K562 (cell line): Measurements from ENCODE around the gene ACTR5. TPM values are rescaled to one million over a fixed set of nuclear protein-coding genes. Genes with fewer than 3 reads are reported as not detected.

ENCODE experiments used
- BACH1 ChIP-seq: fragments of 200-800 bp; sonication (Bioruptor generic); IDR thresholded peaks from 2 replicates; pipeline ENCODE4 v1.6.1; 2016; ENCODE audit warnings: missing genetic modification characterization, missing compliant biosample characterization
- BRCA1 ChIP-seq, 2 experiments: fragments of 450-650 bp in 1 of 2; sonication (generic) in 1 of 2; formaldehyde crosslinking in 1 of 2; IDR thresholded peaks; 2 replicates each; pipeline versions ENCODE4 v1.5.0 to v1.6.1; 2017 to 2020; ENCODE audit warnings: mild to moderate bottlenecking in 1 of 2, missing genetic modification reagents in 1 of 2
- CBX2 ChIP-seq: fragments of 200-600 bp; sonication (generic); IDR thresholded peaks from one replicate; pipeline ENCODE4 v1.6.1; 2012; ENCODE audit warnings: mild to moderate bottlenecking, low read length, inconsistent platforms; ENCODE audit not compliant: insufficient read depth, poor library complexity, severe bottlenecking
- ERF ChIP-seq: fragments of 450-650 bp; formaldehyde crosslinking; IDR thresholded peaks from 2 replicates; pipeline ENCODE4 v1.4.0; 2020; ENCODE audit warnings: mild to moderate bottlenecking, mixed read lengths
- FOXA1 ChIP-seq: fragments of 450-650 bp; IDR thresholded peaks from 2 replicates; pipeline ENCODE4 v1.6.1; 2016; ENCODE audit warnings: mild to moderate bottlenecking, borderline replicate concordance
- HMG20A ChIP-seq: fragments of 450-650 bp; formaldehyde crosslinking; conservative IDR thresholded peaks from 2 replicates; pipeline ENCODE4 v1.4.0; 2020; ENCODE audit warnings: mild to moderate bottlenecking, mixed read lengths
- HNRNPH1 ChIP-seq: fragments of 200-400 bp; formaldehyde crosslinking; optimal IDR thresholded peaks from 2 replicates; pipeline ENCODE3; 2017; ENCODE audit warnings: low read depth, mild to moderate bottlenecking, low read length, moderate library complexity
- KDM1A ChIP-seq, 2 experiments: fragments of 450-650 bp; IDR thresholded peaks; 2 replicates each; pipeline ENCODE4 v1.6.1; 2016; ENCODE audit warnings: mild to moderate bottlenecking in 2 of 2
- POLR2AphosphoS5 ChIP-seq: IDR thresholded peaks from 2 replicates; pipeline ENCODE4 v1.6.1; 2011; ENCODE audit warnings: mild to moderate bottlenecking, low read depth, low read length, moderate library complexity; ENCODE audit not compliant: control insufficient read depth, insufficient read depth
- PYGO2 ChIP-seq: fragments of 450-650 bp; IDR thresholded peaks from 2 replicates; pipeline ENCODE4 v1.6.1; 2016; ENCODE audit warnings: mild to moderate bottlenecking, missing genetic modification characterization, moderate library complexity, missing compliant biosample characterization
- SAFB ChIP-seq: fragments of 200-400 bp; formaldehyde crosslinking; IDR thresholded peaks from 2 replicates; pipeline ENCODE4 v1.6.1; 2017; ENCODE audit warnings: low read depth, low read length, borderline replicate concordance
- SETDB1 ChIP-seq: IDR thresholded peaks from one replicate; pipeline ENCODE4 v1.6.1; 2012; ENCODE audit warnings: low read length, control low read depth, inconsistent platforms
- TSC22D4 ChIP-seq: fragments of 450-650 bp; IDR thresholded peaks from 2 replicates; pipeline ENCODE4 v1.6.1; 2016; ENCODE audit warnings: missing genetic modification characterization, missing biosample characterization, control low read depth
- ZNF717 ChIP-seq: fragments of 250-450 bp; sonication (Bioruptor Pico); IDR thresholded peaks from 2 replicates; pipeline ENCODE4 v1.5.0; 2021
- ZNF79 ChIP-seq: fragments of 250-450 bp; sonication (Bioruptor Pico); IDR thresholded peaks from 2 replicates; pipeline ENCODE4 v1.4.0; 2020; ENCODE audit warnings: low read depth, mild to moderate bottlenecking, moderate library complexity
- ZSCAN29 ChIP-seq: fragments of 450-650 bp; IDR thresholded peaks from 2 replicates; pipeline ENCODE4 v1.6.1; 2017
- polyA plus RNA-seq, 8 experiments: library from polyadenylated mRNA; depleted of rRNA in 4 of 8; stranded (reverse) in 5 of 8; unstranded in 3 of 8; fragments of >200 nt; fragmentation: Nextera tagmentation in 2 of 8; fragmentation: Illumina TruSeq in 1 of 8; extraction: Ambion mirVana in 2 of 8; extraction: Trizol in 1 of 8; gene quantifications; 2 replicates each; pipeline versions ENCODE4 v1.2.1 to v1.2.3, GENCODE V29; 2011 to 2014; ENCODE audit warnings: inconsistent platforms in 1 of 8, missing spikeins in 1 of 8
- total RNA-seq, 7 experiments: library from RNA; depleted of rRNA in 6 of 7; stranded (reverse); fragments of >200 nt in 6 of 7; fragmentation: Illumina TruSeq in 2 of 7; extraction: Trizol in 2 of 7; gene quantifications; 2 replicates each; pipeline versions ENCODE4 v1.2.1 to v1.2.3, GENCODE V29; 2011 to 2021; ENCODE audit warnings: low replicate concordance in 1 of 7
- TF ChIP-seq, protein P1 (sequence below): fragments of 250-450 bp; sonication (Bioruptor Pico); IDR thresholded peaks from 2 replicates; pipeline ENCODE4 v1.9.0; 2021; ENCODE audit warnings: mild to moderate bottlenecking, inconsistent platforms
- TF ChIP-seq, protein P2 (sequence below): fragments of 250-450 bp; sonication (Bioruptor Pico); IDR thresholded peaks from 2 replicates; pipeline ENCODE4 v1.5.0; 2021; ENCODE audit warnings: mild to moderate bottlenecking, moderate library complexity
- TF ChIP-seq, protein P3 (sequence below): sonication (generic); IDR thresholded peaks from 2 replicates; pipeline ENCODE4 v1.6.1; 2016
- TF ChIP-seq, protein P4 (sequence below): fragments of 250-450 bp; sonication (Bioruptor Pico); IDR thresholded peaks from 2 replicates; pipeline ENCODE4 v1.4.0; 2020; ENCODE audit warnings: mild to moderate bottlenecking

ACTR5 gene
- total and polyA plus RNA-seq, 9 of the 15 experiments (the other 6 are each of a cell fraction or from before 2014, with no cell fraction given) = 0.93 to 18.8 (median 12.9) TPM

DNA sequence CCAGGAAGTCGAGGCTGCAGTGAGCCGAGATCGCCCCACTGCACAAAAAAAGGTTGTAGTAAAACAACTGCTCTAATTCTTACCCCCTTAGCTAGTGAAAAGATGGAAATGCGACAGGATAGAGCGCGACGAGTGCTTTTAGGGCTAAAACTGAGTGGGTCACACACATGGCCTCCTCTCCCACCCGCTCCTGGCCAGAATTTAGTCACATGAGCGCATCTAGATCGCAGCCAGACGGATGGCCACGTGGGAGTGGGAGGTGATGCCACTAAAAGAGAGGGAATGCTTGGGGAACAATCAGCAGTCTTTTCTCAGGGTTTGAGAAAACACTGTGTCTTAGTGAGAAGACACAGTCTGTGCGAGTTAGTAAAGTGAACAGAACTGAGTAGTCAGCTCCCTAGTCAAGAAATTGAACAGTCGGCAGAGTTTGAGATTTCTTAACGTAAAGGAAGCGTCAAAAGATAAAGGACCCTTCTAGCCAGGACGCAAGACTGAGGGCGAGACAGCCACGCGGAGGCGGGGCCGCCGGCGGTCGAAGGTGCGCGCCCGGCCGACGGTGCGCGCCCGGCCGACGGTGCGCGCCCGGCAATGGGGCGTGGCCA, 664 bp upstream of the ACTR5 start (continued):
- TF ChIP-seq POLR2AphosphoS5 = no peak
- TF ChIP-seq, protein P1, sequence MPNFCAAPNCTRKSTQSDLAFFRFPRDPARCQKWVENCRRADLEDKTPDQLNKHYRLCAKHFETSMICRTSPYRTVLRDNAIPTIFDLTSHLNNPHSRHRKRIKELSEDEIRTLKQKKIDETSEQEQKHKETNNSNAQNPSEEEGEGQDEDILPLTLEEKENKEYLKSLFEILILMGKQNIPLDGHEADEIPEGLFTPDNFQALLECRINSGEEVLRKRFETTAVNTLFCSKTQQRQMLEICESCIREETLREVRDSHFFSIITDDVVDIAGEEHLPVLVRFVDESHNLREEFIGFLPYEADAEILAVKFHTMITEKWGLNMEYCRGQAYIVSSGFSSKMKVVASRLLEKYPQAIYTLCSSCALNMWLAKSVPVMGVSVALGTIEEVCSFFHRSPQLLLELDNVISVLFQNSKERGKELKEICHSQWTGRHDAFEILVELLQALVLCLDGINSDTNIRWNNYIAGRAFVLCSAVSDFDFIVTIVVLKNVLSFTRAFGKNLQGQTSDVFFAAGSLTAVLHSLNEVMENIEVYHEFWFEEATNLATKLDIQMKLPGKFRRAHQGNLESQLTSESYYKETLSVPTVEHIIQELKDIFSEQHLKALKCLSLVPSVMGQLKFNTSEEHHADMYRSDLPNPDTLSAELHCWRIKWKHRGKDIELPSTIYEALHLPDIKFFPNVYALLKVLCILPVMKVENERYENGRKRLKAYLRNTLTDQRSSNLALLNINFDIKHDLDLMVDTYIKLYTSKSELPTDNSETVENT (CRISPR knock-in tag) = no peak
- no peak for TF ChIP-seq FOXA1
- no peak for TF ChIP-seq SETDB1
- TF ChIP-seq, protein P2, sequence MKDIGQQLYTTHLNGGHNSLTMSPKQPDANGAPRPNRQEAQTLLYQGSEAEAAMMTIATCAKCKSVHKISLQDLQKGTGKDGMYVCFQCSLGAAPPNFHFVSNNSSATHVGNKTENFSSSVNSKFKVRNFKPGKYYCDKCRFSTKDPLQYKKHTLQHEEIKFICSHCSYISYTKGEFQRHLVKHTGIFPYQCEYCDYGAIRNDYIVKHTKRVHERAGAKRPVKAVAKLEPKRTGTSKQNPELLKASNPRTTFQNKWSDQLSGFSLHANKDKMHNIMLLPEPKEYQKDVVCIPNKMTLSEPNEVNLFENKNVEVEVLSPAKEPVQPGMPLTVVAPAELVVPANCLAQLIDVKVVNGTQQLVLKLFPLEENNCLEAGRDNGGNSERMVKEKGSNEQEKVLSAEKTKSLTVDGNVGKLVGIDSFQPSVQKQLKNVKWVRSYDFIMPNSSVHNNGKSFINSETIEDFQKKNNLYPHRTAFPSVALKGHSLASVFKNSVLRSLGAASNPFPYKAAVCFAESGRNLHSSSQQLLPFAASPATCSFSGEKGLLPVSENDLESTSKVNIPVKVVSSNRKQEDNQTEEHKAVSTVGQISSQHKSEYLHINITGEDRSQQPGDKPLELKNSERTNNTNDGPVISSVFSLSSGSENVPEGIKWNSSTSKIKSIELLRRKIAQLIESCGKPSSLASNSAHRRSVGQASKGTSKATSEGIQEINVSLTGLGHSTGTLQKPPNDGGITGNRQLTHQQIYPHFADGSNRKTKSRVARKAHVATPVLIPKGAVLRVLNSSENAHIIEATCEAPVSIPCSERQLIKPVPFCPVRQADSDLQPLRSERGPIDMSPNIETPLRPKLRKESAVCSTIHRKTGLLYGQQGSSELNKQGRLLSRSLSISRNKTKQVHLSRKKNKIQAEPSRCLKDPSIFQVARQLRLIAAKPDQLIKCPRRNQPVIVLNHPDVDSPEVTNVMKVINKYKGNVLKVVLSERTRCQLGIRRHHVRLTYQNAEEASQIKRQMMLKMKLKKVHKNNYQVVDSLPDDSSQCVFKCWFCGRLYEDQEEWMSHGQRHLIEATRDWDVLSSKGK (CRISPR knock-in tag) = no peak
- TF ChIP-seq, protein P3, sequence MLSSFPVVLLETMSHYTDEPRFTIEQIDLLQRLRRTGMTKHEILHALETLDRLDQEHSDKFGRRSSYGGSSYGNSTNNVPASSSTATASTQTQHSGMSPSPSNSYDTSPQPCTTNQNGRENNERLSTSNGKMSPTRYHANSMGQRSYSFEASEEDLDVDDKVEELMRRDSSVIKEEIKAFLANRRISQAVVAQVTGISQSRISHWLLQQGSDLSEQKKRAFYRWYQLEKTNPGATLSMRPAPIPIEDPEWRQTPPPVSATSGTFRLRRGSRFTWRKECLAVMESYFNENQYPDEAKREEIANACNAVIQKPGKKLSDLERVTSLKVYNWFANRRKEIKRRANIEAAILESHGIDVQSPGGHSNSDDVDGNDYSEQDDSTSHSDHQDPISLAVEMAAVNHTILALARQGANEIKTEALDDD = no peak
- TF ChIP-seq ZSCAN29 = no peak
- TF ChIP-seq TSC22D4 (tag) = no peak
- no peak for TF ChIP-seq BACH1 (tag)
- no peak for TF ChIP-seq SAFB
- TF ChIP-seq ZNF717 = no peak
- no peak for TF ChIP-seq ZNF79 (CRISPR knock-in tag)
- TF ChIP-seq ERF (CRISPR knock-in tag) = no peak
- no peak for TF ChIP-seq BRCA1 (IDR thresholded peaks at IDR 0.05)
- TF ChIP-seq BRCA1 (CRISPR knock-in tag; IDR thresholded peaks at IDR 0.05) = no peak
- TF ChIP-seq HMG20A = no peak
- TF ChIP-seq HNRNPH1 = no peak
- no peak for TF ChIP-seq CBX2
- TF ChIP-seq PYGO2 (tag) = no peak
- no peak for TF ChIP-seq KDM1A (IDR thresholded peaks at IDR 0.05)
- TF ChIP-seq, protein P4, sequence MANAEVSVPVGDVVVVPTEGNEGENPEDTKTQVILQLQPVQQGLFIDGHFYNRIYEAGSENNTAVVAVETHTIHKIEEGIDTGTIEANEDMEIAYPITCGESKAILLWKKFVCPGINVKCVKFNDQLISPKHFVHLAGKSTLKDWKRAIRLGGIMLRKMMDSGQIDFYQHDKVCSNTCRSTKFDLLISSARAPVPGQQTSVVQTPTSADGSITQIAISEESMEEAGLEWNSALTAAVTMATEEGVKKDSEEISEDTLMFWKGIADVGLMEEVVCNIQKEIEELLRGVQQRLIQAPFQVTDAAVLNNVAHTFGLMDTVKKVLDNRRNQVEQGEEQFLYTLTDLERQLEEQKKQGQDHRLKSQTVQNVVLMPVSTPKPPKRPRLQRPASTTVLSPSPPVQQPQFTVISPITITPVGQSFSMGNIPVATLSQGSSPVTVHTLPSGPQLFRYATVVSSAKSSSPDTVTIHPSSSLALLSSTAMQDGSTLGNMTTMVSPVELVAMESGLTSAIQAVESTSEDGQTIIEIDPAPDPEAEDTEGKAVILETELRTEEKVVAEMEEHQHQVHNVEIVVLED (CRISPR knock-in tag) = no peak
